Uterus (tissue), 4 donors: ENCODE results near the gene CACNA1C. TPM values are rescaled to one million over a fixed set of nuclear protein-coding genes. Genes with fewer than 3 reads are reported as not detected.

Experiments used
- DNase-seq, 2 donors: peaks; one replicate each; pipeline ENCODE4 v3.0.0-alpha.2; 2019 to 2020
- H3K27ac ChIP-seq, 2 donors: fragments of 200-600 bp; sonication (generic); 1 replicate in 1 of 2; 2 replicates in 1 of 2; pipeline ENCODE4 v1.5.1; 2016 to 2018
- H3K27me3 ChIP-seq, 2 donors: fragments of 200-600 bp; sonication (generic); one replicate each; pipeline ENCODE4 v1.5.1; 2018 to 2019; ENCODE audit warnings: control low read depth in 1 of 2
- H3K36me3 ChIP-seq, 2 donors: fragments of 200-600 bp; sonication (generic); one replicate each; pipeline ENCODE4 v1.5.1; 2019; ENCODE audit warnings: control low read depth in 1 of 2
- H3K4me1 ChIP-seq, 2 donors: fragments of 200-600 bp; sonication (generic); one replicate each; pipeline ENCODE4 v1.5.1; 2018 to 2019; ENCODE audit warnings: control low read depth in 1 of 2
- H3K4me3 ChIP-seq, 2 donors: fragments of 200-600 bp; sonication (generic); 1 replicate in 1 of 2; 2 replicates in 1 of 2; pipeline ENCODE4 v1.5.1; 2018 to 2019; ENCODE audit warnings: mild to moderate bottlenecking in 1 of 2
- H3K9me3 ChIP-seq, 2 donors: fragments of 200-600 bp; sonication (generic); one replicate each; pipeline ENCODE4 v1.5.1; 2019; ENCODE audit warnings: control low read depth in 1 of 2
- CTCF ChIP-seq, 4 experiments: fragments of 200-600 bp in 2 of 4; fragments of 450-650 bp in 2 of 4; sonication (generic) in 2 of 4; IDR thresholded peaks; one replicate each; pipeline ENCODE4 v1.5.1; 2016 to 2019; ENCODE audit warnings: antibody characterized with exemption in 4 of 4, mild to moderate bottlenecking in 2 of 4, moderate library complexity in 1 of 4
- POLR2A ChIP-seq, 2 donors: fragments of 450-650 bp; IDR thresholded peaks; one replicate each; pipeline ENCODE4 v1.6.1; 2016; ENCODE audit warnings: antibody characterized with exemption in 2 of 2, mild to moderate bottlenecking in 1 of 2, moderate library complexity in 1 of 2
- intact Hi-C: fragments of 100-400 bp; cut with DNase I; formaldehyde crosslinking; loops from one replicate; pipeline ENCODE4 v1.15.1; 2023; ENCODE audit warnings: low total_unique reads
- total RNA-seq, 4 donors: library from RNA; depleted of rRNA in 3 of 4; stranded (reverse); fragments of >200 nt in 3 of 4; gene quantifications; one replicate each; pipeline versions ENCODE4 v1.1.0 to v1.2.4, GENCODE V29; 2014 to 2023
- donor health status: DM: yes; HTN: yes; CAD: no.

CACNA1C gene
- total RNA-seq, 4 donors from 2014 or later: 15.9 to 121 (median 32.1) TPM

- H3K36me3 ChIP-seq: no peaks in the 10 kb centered on the region
- TF ChIP-seq POLR2A (IDR thresholded peaks at IDR 0.05): no peak
- TF ChIP-seq CTCF (IDR thresholded peaks at IDR 0.05): no peak
- intact Hi-C loops: no loop called here
- peak overlapping the region; percentile 92 to 99 for H3K27ac ChIP-seq
- no peaks in the 10 kb centered on the region for H3K27me3 ChIP-seq
- H3K4me1 ChIP-seq: peaks cover 8% of the 10 kb centered on the region in 2 donors
- no peak for DNase-seq
- no peak overlapping the region for H3K4me3 ChIP-seq
- H3K9me3 ChIP-seq: no peaks in the 10 kb centered on the region
Observed at GRCh38 chr12:2334271-2334670, 281.5 kb downstream of the CACNA1C start.

- TF ChIP-seq POLR2A (IDR thresholded peaks at IDR 0.05): no peak
- TF ChIP-seq CTCF (IDR thresholded peaks at IDR 0.05): no peak
- peaks cover 8% of the 10 kb centered on the region in 2 donors for H3K4me1 ChIP-seq
- H3K27ac ChIP-seq: peak overlapping the region; percentile 92 to 99
- no peak for DNase-seq
- no peaks in the 10 kb centered on the region for H3K36me3 ChIP-seq
- H3K4me3 ChIP-seq: no peak overlapping the region
- H3K27me3 ChIP-seq: no peaks in the 10 kb centered on the region
- intact Hi-C loops: no loop called here
- no peaks in the 10 kb centered on the region for H3K9me3 ChIP-seq
Observed at GRCh38 chr12:2334689-2335088, 281.9 kb downstream of the CACNA1C start.

GRCh38 chr12:2335109-2335508 is 282.3 kb downstream of the CACNA1C start:
- TF ChIP-seq CTCF (IDR thresholded peaks at IDR 0.05): no peak
- intact Hi-C loops: no loop called here

GRCh38 chr12:2335513-2335912 is 282.7 kb downstream of the CACNA1C start:
- Histone ChIP-seq H3K36me3 (no peaks in the 10 kb centered on the region), H3K4me3 (no peak overlapping the region), H3K27ac (peak overlapping the region; percentile 92 to 99), H3K4me1 (peaks cover 8% of the 10 kb centered on the region in 2 donors), H3K9me3 (no peaks in the 10 kb centered on the region), H3K27me3 (no peaks in the 10 kb centered on the region)
- intact Hi-C loops: no loop called here
- no peak for TF ChIP-seq CTCF (IDR thresholded peaks at IDR 0.05)
- TF ChIP-seq POLR2A (IDR thresholded peaks at IDR 0.05): no peak
- DNase-seq: no peak

More at GRCh38 chr12:2335109-2335508, 282.3 kb downstream of the CACNA1C start:
- Histone ChIP-seq H3K36me3 (no peaks in the 10 kb centered on the region), H3K4me1 (peaks cover 8% of the 10 kb centered on the region in 2 donors), H3K27me3 (no peaks in the 10 kb centered on the region), H3K27ac (peak overlapping the region; percentile 92 to 99), H3K9me3 (no peaks in the 10 kb centered on the region), H3K4me3 (no peak overlapping the region)
- no peak for DNase-seq

- no peaks in the 10 kb centered on the region for H3K36me3 ChIP-seq
- H3K27ac ChIP-seq: peak overlapping the region; percentile 92 to 99
- no peak for DNase-seq
- H3K4me3 ChIP-seq: no peak overlapping the region
- H3K4me1 ChIP-seq: peaks cover 8% of the 10 kb centered on the region in 2 donors
- H3K9me3 ChIP-seq: no peaks in the 10 kb centered on the region
- H3K27me3 ChIP-seq: no peaks in the 10 kb centered on the region
- TF ChIP-seq POLR2A (IDR thresholded peaks at IDR 0.05) (no peak), CTCF (IDR thresholded peaks at IDR 0.05) (no peak)
- intact Hi-C loops: no loop called here
Observed at GRCh38 chr12:2335916-2336315, 283.1 kb downstream of the CACNA1C start.
